Keratinocyte (primary cell): ENCODE measurements around the gene CCR6. TPM values are rescaled to one million over a fixed set of nuclear protein-coding genes. Genes with fewer than 3 reads are reported as not detected.

ENCODE experiments used
- DNase-seq: peaks from one replicate; pipeline ENCODE4 v3.0.0-alpha.2; 2011; ENCODE audit warnings: low read depth, missing footprints, low spot score
- FAIRE-seq: peaks from 2 replicates; lab custom pipeline; 2011; peaks lifted over from hg19 to GRCh38; lab: Jason Lieb, UNC
- H2AFZ ChIP-seq: 2 replicates; pipeline ENCODE4 v1.6.0; 2012; ENCODE audit warnings: low read length, control low read depth, inconsistent platforms; ENCODE audit not compliant: control insufficient read depth
- H3K27ac ChIP-seq: 2 replicates; pipeline ENCODE4 v1.5.1; 2011; ENCODE audit warnings: low read length; ENCODE audit not compliant: control insufficient read depth, insufficient read depth
- H3K27me3 ChIP-seq: 3 replicates; pipeline ENCODE4 v1.6.0; 2011; ENCODE audit warnings: low read length; ENCODE audit not compliant: control insufficient read depth, insufficient read depth; ENCODE audit errors: extremely low read depth
- H3K36me3 ChIP-seq, 2 experiments: 2 replicates in 1 of 2; 3 replicates in 1 of 2; pipeline ENCODE4 v1.5.1; 2011; ENCODE audit warnings: low read length in 2 of 2, mild to moderate bottlenecking in 1 of 2; ENCODE audit not compliant: control insufficient read depth in 2 of 2, insufficient read depth in 2 of 2; ENCODE audit errors: extremely low read depth in 1 of 2
- H3K4me1 ChIP-seq: 3 replicates; pipeline ENCODE4 v1.5.1; 2011; ENCODE audit warnings: low read length; ENCODE audit not compliant: control insufficient read depth, insufficient read depth; ENCODE audit errors: extremely low read depth
- H3K4me2 ChIP-seq: 3 replicates; pipeline ENCODE4 v1.6.0; 2011; ENCODE audit warnings: low read depth, low read length; ENCODE audit not compliant: control insufficient read depth, insufficient read depth; ENCODE audit errors: extremely low read depth
- H3K4me3 ChIP-seq, 3 experiments: fragments of 200-600 bp in 1 of 3; sonication (generic) in 1 of 3; 2 replicates in 2 of 3; 3 replicates in 1 of 3; pipeline ENCODE4 v1.5.1; 2011 to 2016; ENCODE audit warnings: low read length in 3 of 3, mild to moderate bottlenecking in 3 of 3, control low read depth in 2 of 3, inconsistent platforms in 1 of 3, low read depth in 1 of 3, mixed read lengths in 1 of 3, mixed run types in 1 of 3, moderate library complexity in 1 of 3; ENCODE audit not compliant: control insufficient read depth in 2 of 3, insufficient read depth in 2 of 3; ENCODE audit errors: extremely low read depth in 1 of 3
- H3K79me2 ChIP-seq: 2 replicates; pipeline ENCODE4 v1.6.0; 2012; ENCODE audit warnings: low read length; ENCODE audit not compliant: control insufficient read depth, insufficient read depth
- H3K9ac ChIP-seq: 3 replicates; pipeline ENCODE4 v1.6.0; 2011; ENCODE audit warnings: low read length; ENCODE audit not compliant: control insufficient read depth, insufficient read depth; ENCODE audit errors: extremely low read depth
- H3K9me1 ChIP-seq: 3 replicates; pipeline ENCODE4 v1.6.0; 2011; ENCODE audit warnings: low read length; ENCODE audit not compliant: control insufficient read depth, insufficient read depth; ENCODE audit errors: extremely low read depth
- H3K9me3 ChIP-seq: 2 replicates; pipeline ENCODE4 v1.5.1; 2012; ENCODE audit warnings: low read depth, low read length; ENCODE audit not compliant: control insufficient read depth
- H4K20me1 ChIP-seq: 3 replicates; pipeline ENCODE4 v1.6.0; 2011; ENCODE audit warnings: low read length; ENCODE audit not compliant: control insufficient read depth, insufficient read depth; ENCODE audit errors: extremely low read depth
- EZH2 ChIP-seq: IDR thresholded peaks from one replicate; pipeline ENCODE4 v1.6.1; 2012; ENCODE audit warnings: inconsistent platforms, mild to moderate bottlenecking, low read length, moderate library complexity
- dilution Hi-C: fragments of 300-500 bp; cut with MboI; formaldehyde crosslinking; loops from one replicate; pipeline ENCODE4 v1.7.0; 2020; ENCODE audit warnings: low sequenced_read_pairs; ENCODE audit not compliant: extremely low pct_ligation_motif_present
- polyA plus RNA-seq, 5 experiments: library from polyadenylated mRNA; depleted of rRNA in 3 of 5; stranded (reverse) in 3 of 5; stranded (forward) in 1 of 5; unstranded in 1 of 5; fragments of >200 nt; gene quantifications; 1 replicate in 1 of 5; 2 replicates in 3 of 5; 3 replicates in 1 of 5; pipeline versions ENCODE4 v1.2.1 to v1.2.3, GENCODE V29; 2011 to 2012; ENCODE audit warnings: missing spikeins in 2 of 5, low read depth in 1 of 5, low replicate concordance in 1 of 5
- TF ChIP-seq, protein P1 (sequence below), 3 experiments: IDR thresholded peaks in 1 of 3; conservative IDR thresholded peaks in 1 of 3; optimal IDR thresholded peaks in 1 of 3; 2 replicates in 2 of 3; 3 replicates in 1 of 3; pipeline versions ENCODE3 to v1.5.1; 2011; ENCODE audit warnings: low read length in 3 of 3, mild to moderate bottlenecking in 3 of 3, moderate library complexity in 2 of 3, control low read depth in 1 of 3, inconsistent platforms in 1 of 3; ENCODE audit not compliant: insufficient read depth in 2 of 3; ENCODE audit errors: extremely low read depth in 1 of 3

Gene CCR6
- polyA plus RNA-seq, 1 donor (not counting 4 experiments of a cell fraction or from before 2014, with no cell fraction given): not detected

DNA sequence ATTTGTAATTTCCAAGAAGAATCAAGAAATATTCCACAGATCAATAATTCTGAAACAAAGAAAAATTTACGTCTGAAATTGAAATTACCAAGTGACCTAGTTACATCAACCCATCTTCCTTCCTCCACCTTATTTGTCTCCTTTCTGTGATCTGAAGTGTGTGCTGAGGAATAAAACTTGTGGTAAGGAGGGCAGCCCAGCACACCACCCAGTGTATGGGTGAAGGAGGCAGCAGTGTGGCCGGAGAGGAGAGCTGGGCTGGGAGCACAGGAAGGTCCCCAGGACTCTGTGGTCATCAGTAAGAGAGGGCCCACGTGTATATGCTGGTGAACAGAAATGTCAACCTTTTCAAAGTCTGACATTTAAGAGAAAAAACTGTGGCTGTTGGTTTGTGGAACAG, 11.3 kb upstream of the CCR6 start:
- dilution Hi-C loops: no loop called here
- H3K9me1 ChIP-seq: no peaks in the 10 kb centered on the region
- H2AFZ ChIP-seq: no peak overlapping the region
- H3K9me3 ChIP-seq: no peaks in the 10 kb centered on the region
- H4K20me1 ChIP-seq: no peaks in the 10 kb centered on the region
- DNase-seq: no peak
- no peak overlapping the region for H3K9ac ChIP-seq
- no peaks in the 10 kb centered on the region for H3K79me2 ChIP-seq
- no peak for FAIRE-seq
- H3K27ac ChIP-seq: no peak overlapping the region
- no peaks in the 10 kb centered on the region for H3K36me3 ChIP-seq
- TF ChIP-seq, protein P1, sequence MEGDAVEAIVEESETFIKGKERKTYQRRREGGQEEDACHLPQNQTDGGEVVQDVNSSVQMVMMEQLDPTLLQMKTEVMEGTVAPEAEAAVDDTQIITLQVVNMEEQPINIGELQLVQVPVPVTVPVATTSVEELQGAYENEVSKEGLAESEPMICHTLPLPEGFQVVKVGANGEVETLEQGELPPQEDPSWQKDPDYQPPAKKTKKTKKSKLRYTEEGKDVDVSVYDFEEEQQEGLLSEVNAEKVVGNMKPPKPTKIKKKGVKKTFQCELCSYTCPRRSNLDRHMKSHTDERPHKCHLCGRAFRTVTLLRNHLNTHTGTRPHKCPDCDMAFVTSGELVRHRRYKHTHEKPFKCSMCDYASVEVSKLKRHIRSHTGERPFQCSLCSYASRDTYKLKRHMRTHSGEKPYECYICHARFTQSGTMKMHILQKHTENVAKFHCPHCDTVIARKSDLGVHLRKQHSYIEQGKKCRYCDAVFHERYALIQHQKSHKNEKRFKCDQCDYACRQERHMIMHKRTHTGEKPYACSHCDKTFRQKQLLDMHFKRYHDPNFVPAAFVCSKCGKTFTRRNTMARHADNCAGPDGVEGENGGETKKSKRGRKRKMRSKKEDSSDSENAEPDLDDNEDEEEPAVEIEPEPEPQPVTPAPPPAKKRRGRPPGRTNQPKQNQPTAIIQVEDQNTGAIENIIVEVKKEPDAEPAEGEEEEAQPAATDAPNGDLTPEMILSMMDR (optimal IDR thresholded peaks at IDR 0.05 in 1 of 3, IDR thresholded peaks at IDR 0.05 in 1 of 3, conservative IDR thresholded peaks at IDR 0.05 in 1 of 3; ENCODE audit: extremely low read depth in 1 of 3, insufficient read depth in 2 of 3, low read length in 3 of 3): no peak
- TF ChIP-seq EZH2: no peak
- no peaks in the 10 kb centered on the region for H3K4me1 ChIP-seq
- no peak overlapping the region for H3K4me3 ChIP-seq
- peaks cover 10% of the 10 kb centered on the region for H3K27me3 ChIP-seq
- H3K4me2 ChIP-seq: no peak overlapping the region

DNA sequence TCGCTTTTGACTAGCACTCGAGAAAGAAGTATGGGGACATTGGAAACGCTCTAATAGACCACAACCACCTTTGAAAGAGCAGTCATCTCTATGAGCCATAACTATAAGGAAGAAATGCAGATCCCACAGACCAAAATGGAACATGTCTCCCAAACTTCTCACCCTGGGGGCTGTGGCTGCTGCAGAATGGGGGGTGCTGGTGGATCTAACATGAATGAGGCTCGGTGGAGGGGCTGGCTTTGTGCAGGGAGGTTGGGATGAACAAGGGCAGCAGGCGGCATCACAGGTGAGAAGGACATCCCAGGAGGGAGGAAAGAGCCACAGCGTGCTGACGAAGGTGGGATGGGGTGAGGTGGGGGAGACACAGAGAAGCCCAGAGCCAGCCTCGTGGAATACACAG, 10.5 kb upstream of the CCR6 start:
- dilution Hi-C loops: no loop called here
- H3K27me3 ChIP-seq: peaks cover 16% of the 10 kb centered on the region

More for the DNA sequence above, 10.5 kb upstream of the CCR6 start:
- Histone ChIP-seq H4K20me1 (no peaks in the 10 kb centered on the region), H2AFZ (no peak overlapping the region), H3K27ac (no peak overlapping the region), H3K9me1 (no peaks in the 10 kb centered on the region), H3K79me2 (no peaks in the 10 kb centered on the region), H3K36me3 (no peaks in the 10 kb centered on the region), H3K9ac (no peak overlapping the region), H3K4me1 (no peaks in the 10 kb centered on the region), H3K4me3 (no peak overlapping the region), H3K9me3 (no peaks in the 10 kb centered on the region), H3K4me2 (no peak overlapping the region)
- FAIRE-seq (no peak), DNase-seq (no peak)
- no peak for TF ChIP-seq EZH2
- TF ChIP-seq, protein P1 (optimal IDR thresholded peaks at IDR 0.05 in 1 of 3, IDR thresholded peaks at IDR 0.05 in 1 of 3, conservative IDR thresholded peaks at IDR 0.05 in 1 of 3; ENCODE audit: extremely low read depth in 1 of 3, insufficient read depth in 2 of 3, low read length in 3 of 3): no peak
